GM19240 (cell line): ENCODE results near the gene PDE4C.
A peak's percentile ranks its signal among the peaks of the same experiment; 100 is the strongest.

Experiments
- DNase-seq: peaks from one replicate; pipeline ENCODE4 v3.0.0; 2011; ENCODE audit warnings: low spot score; ENCODE audit not compliant: insufficient read length

The PDE4C gene

DNA sequence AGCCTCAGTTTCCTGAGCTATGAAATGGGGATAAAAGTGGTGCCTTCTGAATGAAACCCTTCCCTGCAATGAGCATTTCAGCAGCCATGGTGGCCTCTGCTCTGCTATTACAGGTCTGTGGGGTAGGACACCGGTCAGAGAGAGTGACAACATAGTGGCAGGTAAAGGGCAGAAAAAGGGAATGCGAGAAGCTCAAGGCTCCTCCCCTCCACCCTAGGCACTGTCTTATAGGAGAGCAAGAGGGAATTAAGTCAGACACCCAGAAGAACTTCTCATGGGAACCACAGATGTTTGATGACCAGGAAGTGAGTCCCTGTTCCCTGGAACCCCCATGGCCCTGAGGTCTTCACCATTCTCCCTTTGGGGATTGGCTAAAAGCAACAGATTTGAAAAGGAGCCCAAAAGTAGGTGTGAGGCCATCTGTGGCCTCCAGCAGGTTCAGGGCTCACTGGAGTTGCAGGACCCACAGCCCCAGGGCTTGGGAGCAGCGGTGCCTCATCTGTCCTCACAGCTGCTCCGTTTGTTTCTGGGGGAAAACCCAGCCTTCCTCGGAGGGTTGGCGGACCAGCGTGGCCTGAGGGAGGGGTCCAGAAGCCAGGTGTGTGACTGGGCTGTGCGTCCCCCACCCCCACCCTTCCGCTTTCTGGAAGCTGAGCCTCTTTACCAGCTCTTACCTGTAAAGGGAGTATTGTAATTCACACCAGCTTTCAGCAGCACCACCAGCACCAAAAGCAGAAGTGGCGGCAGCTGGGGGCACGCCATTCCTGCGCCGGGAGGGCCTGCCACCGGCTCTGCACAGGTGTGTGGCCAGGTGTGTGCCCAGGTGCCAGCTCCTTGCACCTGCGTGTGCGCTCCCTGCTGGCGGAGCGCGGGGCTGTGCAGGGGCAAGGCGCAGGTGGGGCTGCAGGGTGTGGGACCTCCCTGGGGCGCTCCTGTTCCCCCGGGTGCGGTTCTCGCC, 28.6 kb upstream of the PDE4C start:
- no peak for DNase-seq

DNA sequence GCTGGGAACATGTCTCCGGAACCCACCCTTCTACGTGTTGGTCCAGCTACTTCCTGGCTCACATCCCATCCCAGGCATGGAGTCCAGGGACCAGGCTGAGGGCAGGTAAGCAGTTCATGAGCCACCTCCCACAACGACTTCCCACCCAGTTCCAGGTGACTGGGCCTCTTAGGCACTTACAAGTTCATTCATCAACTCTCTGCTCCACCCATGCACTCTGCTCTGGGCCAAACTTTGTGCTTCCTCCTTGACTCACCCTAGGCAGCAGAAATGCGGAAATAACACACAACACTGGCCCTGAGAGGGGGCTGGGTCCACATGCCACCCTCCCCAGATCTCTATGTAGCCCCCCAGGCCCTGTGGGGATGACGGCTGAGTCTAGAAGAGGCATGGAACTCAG, 27.5 kb upstream of the PDE4C start:
- DNase-seq = no peak

DNA sequence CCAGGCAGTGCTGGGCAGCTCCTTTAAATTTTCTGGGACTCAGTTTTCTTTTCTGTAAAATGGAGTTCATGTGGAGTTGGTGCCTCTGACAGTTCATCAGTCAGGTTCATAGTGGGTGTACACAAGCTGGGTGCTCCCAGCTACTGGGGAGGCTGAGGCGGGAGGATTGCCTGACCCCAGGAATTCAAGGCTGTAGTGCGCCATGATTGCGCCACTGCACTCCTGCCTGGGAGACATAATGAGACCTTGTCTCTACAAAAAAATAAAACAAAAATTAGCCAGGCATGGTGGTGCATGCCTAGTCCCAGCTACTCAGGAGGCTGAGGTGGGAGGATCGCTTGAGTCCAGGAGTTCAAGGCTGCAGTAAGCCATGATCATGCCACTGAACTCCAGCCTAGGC, 26.9 kb upstream of the PDE4C start:
- no peak for DNase-seq

DNA sequence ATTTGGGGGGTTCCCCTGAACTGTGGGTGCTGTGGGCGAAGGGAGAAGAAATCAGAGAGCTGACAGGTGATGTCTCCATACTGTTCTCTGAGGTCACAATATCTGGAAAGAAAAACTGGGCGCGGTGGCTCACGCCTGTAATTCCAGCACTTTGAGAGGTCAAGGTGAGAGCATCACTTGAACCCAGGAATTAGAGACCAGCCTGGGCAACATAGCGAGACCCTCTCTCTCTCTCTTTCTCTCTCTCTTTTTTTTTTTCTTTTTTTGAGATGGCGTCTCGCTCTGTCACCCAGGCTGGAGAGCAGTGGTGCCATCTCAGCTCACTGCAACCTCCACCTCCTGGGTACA, 26.1 kb upstream of the PDE4C start:
- no peak for DNase-seq

DNA sequence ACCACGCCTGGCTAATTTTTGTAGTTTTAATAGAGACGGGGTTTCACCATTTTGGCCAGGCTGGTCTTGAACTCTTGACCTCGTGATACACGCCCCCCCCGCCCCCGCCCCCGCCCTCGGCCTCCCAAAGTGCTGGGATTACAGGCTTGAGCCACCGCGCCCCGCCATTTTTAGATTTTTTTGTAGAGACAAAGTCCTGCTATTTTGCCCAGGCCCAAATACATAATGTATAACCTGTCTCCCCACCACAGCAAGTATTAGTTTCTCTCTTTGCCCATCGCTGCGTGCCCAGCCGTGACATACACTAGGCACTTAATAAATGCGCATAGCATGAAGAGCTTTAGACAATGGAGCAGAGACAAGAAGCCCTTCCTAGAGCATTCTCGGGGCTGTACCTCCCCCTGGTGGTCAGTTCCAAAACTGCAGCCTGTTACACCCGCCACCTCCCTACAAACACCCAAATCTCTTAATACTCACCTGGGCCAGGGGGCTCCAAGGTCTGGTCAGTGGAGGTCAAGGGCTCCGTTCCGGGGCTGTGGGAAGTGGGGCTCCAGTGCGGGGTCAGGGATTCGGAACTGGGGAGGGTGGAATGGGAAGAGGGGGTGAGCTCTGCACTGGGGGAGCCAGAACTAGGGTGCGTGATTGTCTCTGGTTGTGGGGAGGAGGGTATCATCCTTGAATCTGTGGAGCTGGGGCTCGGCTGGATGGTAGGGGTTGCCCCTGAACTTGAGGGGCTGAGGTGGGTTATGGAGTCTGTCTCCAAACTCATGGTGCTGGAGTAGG, 25.5 kb upstream of the PDE4C start:
- peak; percentile 76 for DNase-seq

DNA sequence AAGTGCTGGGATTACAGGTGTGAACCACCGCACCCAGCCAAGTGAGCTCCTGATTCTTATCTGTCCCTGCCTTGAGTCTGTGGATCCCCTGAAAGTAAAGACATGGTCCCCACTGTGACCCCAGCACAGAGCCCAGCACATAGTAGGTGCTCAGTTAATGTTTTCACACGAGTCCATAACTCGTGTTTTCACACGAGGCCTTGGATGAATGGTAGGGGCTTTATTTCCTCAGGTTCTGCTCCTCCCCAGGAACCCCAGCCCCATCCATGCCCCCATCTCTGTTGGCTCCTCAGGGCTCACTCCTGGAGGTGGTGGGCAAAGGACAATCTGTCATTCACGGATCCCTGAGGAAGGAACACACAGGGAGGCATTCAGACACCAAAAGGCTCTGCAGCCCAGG, 23.6 kb upstream of the PDE4C start:
- DNase-seq = no peak

DNA sequence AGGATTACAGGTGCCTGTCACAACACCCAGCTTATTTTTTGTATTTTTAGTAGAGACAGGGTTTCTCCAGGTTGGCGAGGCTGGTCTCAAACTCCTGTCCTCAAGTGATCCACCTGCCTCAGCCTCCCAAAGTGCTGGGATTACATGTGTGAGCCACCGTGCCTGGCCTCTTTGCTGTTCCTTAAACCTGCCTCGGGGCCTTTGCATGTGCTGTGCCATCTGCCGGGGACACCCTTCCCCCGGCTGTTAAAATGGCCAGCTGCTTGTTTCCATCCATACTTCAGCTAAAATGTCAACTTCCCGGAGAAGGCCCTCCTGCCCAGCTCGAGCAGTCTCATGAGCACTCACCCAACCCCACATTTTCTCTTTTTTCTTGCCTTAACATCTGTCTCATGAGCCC, 19.1 kb upstream of the PDE4C start:
- DNase-seq = no peak

DNA sequence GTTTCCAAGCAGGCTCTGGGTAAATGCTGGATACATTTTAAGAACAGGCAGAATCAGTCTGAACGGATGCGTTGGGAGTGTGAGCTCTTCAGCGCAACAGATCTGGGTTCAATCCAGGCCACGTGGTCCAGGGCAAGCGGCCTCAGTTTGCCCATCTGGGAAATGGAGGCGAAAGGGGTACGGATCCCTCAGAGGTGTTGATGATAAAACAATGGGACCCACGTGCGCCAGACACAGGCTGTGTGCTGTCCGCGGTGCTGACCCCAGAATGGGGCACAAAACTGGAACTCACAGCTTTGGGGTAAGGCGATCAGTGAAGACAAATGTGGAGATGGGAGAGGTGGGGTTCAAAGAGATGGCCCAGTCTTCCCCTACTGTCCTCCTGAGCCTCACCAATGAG, 13.1 kb upstream of the PDE4C start:
- no peak for DNase-seq

DNA sequence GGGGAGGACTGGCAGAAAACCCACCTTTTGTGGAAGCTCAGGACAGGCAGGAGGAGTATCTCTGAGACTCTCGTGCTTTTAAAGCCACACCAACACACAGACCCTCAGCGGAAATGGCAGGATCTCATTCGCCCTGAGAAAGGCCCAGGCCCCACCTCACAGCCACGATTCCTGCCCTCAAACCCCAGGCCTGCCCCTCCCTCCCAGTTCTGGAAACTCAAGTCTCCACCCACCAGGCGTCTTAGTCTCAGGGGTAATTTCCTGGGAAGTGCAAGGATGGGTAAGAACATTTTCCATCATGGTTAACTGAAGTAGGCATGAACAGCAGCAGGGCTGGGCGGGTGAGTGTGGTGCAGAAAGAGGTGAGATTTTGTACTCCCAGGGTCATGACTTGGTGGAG, 8.0 kb upstream of the PDE4C start:
- no peak for DNase-seq

DNA sequence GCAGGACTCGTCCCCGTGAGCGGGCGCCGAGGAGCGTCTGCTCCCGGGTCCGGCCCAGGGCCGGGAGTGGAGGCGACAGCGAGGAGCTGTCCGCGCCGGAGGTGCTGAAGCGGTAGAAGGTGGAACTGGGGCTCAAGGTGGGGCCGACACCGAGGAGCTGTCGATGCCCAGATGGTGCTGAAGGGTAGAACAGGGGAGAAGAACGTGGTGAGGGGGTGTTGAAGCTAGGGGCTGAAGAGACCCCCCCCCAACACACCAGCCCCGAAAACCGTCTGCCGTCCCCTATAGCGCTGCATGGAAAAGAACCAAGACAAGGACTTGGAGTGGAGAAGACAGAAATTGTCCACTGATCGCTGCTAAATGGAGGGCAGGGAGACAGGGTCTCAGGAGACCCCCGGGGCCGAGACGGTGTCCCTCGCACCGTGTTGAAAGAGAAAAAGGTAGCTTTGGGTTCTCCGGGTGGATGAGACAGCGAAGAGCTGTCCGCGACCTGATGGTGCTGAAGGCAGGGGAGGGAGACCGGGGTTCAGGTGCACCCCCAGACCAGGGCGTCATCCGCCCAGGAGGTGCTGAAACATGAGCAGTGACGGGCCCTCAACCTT, 7.1 kb upstream of the PDE4C start:
- DNase-seq = peak; percentile 47

DNA sequence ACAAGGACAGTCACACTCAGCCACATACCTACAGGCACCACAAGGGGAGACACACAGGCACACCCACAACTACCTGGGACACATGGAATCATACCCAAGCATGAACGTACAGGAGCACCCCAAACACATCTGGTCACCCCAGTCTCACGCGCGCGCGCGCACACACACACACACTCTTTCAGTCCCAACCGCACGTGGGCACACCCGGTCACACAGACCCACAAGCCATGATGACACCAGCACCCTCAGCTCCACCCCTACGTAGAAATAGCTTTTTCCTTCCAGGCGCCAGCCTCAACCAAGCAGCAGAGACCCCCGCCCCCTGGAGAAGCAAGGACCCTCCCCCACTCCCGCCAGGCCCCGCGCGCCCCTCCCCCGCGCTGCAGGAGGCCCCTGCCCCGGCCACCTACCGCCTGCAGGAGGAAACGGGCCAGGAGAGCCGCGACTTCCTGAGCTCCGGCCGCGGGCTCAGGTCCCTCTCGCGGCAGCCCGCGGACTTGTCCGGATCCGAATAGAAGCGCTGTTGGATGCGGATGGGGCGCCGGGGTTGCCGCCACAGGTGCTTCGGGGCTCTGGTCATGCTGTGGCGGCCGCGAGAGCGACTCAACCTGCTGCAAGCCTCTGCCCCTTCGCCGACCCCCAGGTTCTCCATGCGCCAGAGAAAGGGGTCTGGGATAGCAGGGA, 6.4 kb upstream of the PDE4C start:
- no peak for DNase-seq

DNA sequence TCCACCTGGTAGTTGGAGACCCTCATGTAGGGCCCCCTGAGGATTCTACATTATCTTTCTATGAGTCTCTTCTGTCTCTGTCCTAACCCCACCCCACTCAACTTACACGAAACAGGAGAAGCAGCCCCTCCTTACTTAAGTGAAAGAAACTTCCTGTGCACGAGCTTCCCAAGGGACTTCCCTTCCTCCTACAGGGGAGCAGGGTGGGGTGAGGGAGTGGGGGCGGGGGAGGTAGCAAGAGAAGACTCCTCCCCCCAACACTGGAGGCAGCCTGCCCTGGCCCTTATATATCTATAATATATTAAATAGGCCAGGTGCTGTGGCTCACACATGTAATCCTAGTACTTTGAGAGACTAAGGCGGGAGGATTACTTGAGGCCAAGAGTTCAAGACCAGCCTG, 5.5 kb upstream of the PDE4C start:
- DNase-seq = no peak

DNA sequence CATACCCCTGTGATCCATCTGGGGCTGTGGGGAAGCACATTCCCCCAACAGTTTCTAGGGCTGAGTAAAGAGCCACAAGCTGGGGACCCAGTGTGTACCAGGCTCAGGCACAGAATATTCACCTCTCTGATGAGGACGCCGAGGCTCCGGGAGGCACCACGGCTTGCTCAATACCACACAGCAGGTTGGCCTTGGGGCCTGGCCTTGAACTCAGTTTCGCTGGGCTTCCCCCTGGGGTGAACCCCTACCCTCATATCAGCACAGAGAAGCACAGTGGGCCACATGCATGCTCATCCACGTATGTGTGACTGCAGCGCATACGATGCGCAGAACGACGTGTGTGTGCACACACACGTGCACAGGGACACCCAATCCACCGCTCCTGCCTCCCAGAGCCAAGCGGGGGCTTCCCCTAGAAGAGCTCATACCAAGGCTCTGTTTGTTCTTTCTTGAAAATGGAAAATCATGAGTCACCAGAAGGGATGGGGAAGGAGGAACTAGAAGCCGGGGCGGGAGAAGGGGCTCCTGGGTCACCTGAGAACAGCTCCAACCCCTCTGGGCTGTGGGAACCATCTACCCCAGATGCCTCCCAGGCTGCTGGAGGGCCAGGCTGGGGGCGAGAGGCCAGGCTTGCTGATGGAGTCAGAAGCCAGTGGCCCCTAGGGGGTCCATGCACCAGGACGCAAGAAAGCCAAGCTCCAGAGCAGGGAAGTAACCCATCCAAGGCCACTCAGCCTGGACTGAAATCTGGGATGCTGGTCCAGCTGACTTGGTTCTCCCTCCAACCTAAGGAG, 4.9 kb upstream of the PDE4C start:
- DNase-seq = no peak

DNA sequence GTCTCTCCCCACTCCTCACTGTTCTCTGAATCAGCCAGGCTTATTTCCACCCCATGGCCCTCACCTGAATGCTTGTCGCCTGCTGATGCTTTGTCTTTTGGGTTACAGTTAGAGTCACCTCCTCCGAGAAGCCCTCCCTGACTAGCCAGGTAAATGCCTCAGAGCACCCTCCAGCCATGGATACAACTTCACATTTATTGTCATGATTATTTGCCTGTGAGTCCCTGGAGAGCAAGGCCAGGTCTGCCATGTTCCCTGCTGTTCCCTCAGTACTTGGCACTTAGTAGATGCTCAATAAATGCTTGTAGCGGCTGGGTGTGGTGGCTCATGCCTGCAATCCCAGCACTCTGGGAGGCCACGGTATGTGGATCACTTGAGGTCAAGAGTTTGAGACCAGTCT, 3.7 kb upstream of the PDE4C start:
- DNase-seq = no peak

DNA sequence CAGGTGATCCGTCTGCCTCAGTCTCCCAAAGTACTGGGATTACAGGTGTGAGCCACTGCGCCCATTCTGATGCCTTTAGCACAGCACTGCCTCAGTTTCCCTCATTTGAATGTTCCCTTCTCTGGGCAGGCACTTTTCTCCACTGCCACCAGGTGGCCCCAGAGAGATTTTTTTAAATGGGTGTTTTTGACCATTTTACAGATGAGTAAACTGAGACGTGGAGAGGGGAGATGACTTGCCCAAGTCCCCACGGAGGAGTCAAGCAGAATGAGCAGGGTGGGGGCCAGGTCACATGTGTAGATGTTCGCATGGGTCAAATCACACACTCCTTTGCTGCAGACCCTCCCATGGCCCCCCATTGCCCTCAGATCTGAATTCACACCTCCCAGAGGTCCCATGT, 3.2 kb upstream of the PDE4C start:
- DNase-seq = no peak

DNA sequence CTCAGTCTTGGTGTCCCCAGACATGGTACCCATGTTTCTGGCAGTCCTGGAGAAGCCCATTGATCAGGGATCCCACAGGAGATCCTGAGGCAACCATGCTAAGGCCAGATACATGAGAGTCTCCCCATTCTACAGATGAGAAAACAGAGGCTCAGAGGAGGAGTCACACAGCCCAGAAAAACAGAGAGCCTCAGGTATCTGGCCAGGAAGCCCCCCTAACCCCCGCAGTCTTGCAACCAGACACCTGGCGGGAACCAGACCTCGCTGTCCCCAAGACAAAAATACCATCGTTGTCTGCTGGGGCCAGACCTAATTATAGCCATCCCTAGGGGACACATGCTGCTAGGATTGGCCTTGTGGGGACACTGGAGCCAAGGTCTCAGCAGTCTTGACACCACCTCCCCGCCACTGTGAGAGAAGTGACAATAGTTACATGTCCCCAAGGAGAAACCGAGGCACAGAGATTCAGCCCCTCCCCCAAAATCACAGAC, 1.6 kb upstream of the PDE4C start:
- no peak for DNase-seq

DNA sequence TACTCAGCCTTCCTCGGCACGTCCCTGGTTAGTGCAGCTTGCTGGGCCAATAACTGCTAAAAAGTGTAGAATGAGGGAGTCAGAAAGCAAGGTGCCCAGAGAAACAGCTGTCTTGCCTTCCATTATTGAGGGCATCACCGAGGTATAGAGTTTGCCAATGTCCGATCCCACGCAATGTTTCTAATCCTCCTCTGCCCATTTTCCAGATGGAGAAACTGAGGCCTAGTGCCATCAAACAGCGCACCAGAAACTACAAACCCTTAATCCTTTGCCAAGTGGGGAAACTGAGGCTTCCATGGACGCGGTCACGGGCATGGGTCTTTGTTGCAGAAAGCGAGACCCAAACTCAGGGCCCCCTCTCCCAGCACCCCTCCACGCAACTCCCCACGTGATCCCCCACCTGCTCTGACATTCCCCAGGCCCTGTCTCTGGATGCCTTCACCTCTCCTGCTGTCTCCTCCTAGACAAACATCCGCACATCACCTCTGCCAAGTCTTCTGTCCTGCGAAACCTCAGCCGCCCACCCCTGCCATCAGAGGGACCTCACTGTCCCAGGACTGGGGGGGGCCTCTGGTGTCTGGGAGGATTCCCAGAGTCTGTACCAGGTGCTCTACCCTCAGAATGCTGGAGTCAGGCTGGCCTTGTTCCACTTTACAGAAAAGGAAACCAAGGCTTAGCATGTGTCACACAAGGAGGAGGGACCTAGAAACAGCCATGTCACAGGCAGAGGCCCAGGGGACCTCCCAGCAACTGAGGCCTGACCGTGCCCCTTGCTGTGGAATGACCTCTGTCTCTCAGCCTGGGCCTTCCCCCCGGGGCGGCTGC, 930 bp upstream of the PDE4C start:
- DNase-seq = no peak

DNA sequence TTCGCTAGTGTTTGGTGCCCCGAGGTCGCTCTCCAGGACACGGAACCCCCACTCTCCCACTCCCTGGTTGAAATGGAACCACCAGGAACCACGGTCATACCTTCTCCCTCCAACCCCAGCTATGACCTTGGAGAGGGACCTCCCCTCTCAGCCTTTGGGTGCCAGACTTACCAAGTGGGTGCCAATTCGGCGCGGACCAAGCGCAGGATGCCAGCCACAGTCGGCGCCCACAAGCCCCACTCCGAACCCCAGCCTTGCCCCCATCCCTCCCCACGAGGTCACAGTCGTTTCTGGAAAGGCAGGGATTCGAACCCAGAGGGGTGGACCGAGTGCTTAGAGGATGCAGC, 910 bp downstream of the PDE4C start:
- no peak for DNase-seq

DNA sequence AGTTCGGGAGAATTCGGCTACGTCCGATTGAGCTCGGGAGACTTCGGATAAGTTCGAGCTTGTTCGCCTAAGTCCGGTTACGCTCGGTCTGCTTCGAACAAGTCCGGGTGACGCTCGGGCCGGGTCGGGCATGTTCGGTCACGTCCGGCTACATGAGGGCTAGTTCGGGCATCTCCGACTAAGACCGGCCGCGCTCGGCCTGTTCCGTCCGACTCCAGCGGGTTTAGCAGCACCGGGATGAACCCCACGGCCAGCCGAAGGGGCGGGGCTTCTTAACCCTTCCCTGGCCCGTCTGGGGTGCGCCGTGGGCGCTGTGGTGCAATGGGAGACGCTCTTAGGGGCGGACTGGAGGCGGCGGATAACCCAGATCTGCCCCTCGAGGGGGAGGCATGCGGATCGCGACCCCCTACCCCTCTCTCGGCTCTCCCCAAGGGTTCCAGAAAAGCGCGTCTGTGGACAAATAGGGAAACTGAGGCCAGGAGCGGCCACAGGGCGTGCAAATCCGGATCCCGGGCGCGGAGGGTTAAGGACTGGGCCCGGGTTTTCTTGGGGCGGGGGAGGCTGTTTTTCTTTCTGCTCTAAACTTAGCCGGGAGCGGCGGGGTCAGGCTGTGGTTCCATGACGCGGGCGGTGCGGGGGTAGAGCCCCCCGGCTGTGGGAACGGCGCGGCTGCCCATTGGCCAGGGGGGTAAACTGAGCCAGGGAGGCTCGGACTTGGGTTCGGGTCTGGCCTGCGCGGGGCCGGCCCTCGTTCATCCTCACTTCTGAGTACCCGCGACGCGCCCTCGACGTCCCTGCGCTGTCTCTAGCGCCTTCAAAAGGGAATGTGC, 1.5 kb downstream of the PDE4C start:
- peak; percentile 94 for DNase-seq
